CD8-positive, alpha-beta memory T cell (primary cell): ENCODE measurements around the gene ANXA4. TPM values are rescaled to one million over a fixed set of nuclear protein-coding genes. Genes with fewer than 3 reads are reported as not detected.

Experiments used
- CTCF ChIA-PET: fragments of 350-600 bp; sonication (Branson Sonifier 250); formaldehyde crosslinking; loops from one replicate; lab custom pipeline; 2021; ENCODE audit warnings: antibody characterized with exemption; lab: Charles Lee
- POLR2A ChIA-PET: fragments of 350-600 bp; sonication (Branson Sonifier 250); formaldehyde crosslinking; loops from one replicate; lab custom pipeline; 2021; ENCODE audit warnings: antibody characterized with exemption; lab: Charles Lee
- DNase-seq, 5 donors: peaks; one replicate each; pipeline versions ENCODE4 v3.0.0 to v3.0.0-alpha.2; 2020 to 2022; ENCODE audit warnings: mixed read lengths in 1 of 5
- H3K27ac ChIP-seq: one replicate; pipeline ENCODE4 v1.7.0; 2013; ENCODE audit warnings: low read depth, mild to moderate bottlenecking, low read length, moderate library complexity
- H3K27me3 ChIP-seq: 2 replicates; pipeline ENCODE4 v1.7.0; 2013; ENCODE audit warnings: low read length, mild to moderate bottlenecking; ENCODE audit not compliant: insufficient read depth, poor library complexity, severe bottlenecking
- H3K36me3 ChIP-seq: 2 replicates; pipeline ENCODE4 v1.7.0; 2013; ENCODE audit warnings: mild to moderate bottlenecking, low read length, moderate library complexity; ENCODE audit not compliant: insufficient read depth
- H3K4me1 ChIP-seq: 2 replicates; pipeline ENCODE4 v1.7.0; 2013; ENCODE audit warnings: mild to moderate bottlenecking, low read length, moderate library complexity; ENCODE audit not compliant: insufficient read depth
- H3K4me3 ChIP-seq: 2 replicates; pipeline ENCODE4 v1.7.0; 2013; ENCODE audit warnings: mild to moderate bottlenecking, low read length
- H3K9me3 ChIP-seq: 2 replicates; pipeline ENCODE4 v1.7.0; 2013; ENCODE audit warnings: mild to moderate bottlenecking, low read length
- H3K27ac Mint-ChIP-seq, 8 donors: one replicate each; pipeline ENCODE4 v1.8.0; 2020 to 2021; ENCODE audit warnings: mixed read lengths in 8 of 8, mild to moderate bottlenecking in 6 of 8, inconsistent platforms in 3 of 8, moderate library complexity in 3 of 8
- H3K27me3 Mint-ChIP-seq, 2 donors: one replicate each; pipeline ENCODE4 v1.8.0; 2020 to 2021; ENCODE audit warnings: mixed read lengths in 2 of 2, mild to moderate bottlenecking in 1 of 2, moderate library complexity in 1 of 2
- H3K36me3 Mint-ChIP-seq, 3 donors: one replicate each; pipeline ENCODE4 v1.8.0; 2020 to 2021; ENCODE audit warnings: mixed read lengths in 3 of 3, inconsistent platforms in 1 of 3, mild to moderate bottlenecking in 1 of 3
- H3K4me1 Mint-ChIP-seq, 3 donors: one replicate each; pipeline ENCODE4 v1.8.0; 2020 to 2021; ENCODE audit warnings: mixed read lengths in 3 of 3, inconsistent platforms in 1 of 3, mild to moderate bottlenecking in 1 of 3
- H3K4me3 Mint-ChIP-seq, 7 donors: one replicate each; pipeline ENCODE4 v1.8.0; 2020 to 2021; ENCODE audit warnings: mixed read lengths in 7 of 7, mild to moderate bottlenecking in 6 of 7, moderate library complexity in 4 of 7, inconsistent platforms in 2 of 7
- H3K9me3 Mint-ChIP-seq, 5 donors: one replicate each; pipeline ENCODE4 v1.8.0; 2020 to 2022; ENCODE audit warnings: mixed read lengths in 5 of 5, mild to moderate bottlenecking in 3 of 5, moderate library complexity in 2 of 5, inconsistent platforms in 1 of 5
- polyA plus RNA-seq: library from polyadenylated mRNA; unstranded; fragments of 300-500 nt; fragmentation: Illumina TruSeq; gene quantifications from one replicate; pipeline ENCODE4 v1.2.3, GENCODE V29; 2021
- total RNA-seq, 2 experiments: library from RNA; stranded (reverse); gene quantifications; one replicate each; pipeline ENCODE4 v1.2.3, GENCODE V29; 2021

ANXA4 gene
- 10 to 100 TPM; 30.2 to 33.7 TPM for total RNA-seq
- 38.6 TPM for polyA plus RNA-seq

GRCh38 chr2:69741575-69742321, at the start of gene ANXA4:
Gene ANXA4, plus strand, starts transcription at chr2:69742134. Its CDS starts 39,432 bp downstream, at chr2:69781566.
- peaks cover 11% of the 10 kb centered on the region for H3K4me1 ChIP-seq
- Mint-ChIP-seq H3K27me3 (no peaks in the 10 kb centered on the region), H3K27ac (peak within 1 kb of the TSS; percentile 71 to 97 (median 92)), H3K4me1 (peaks cover 18 to 21% (median 19%) of the 10 kb centered on the region in 3 donors), H3K4me3 (peak within 1 kb of the TSS; percentile 94 to 98 (median 96)), H3K9me3 (no peaks in the 10 kb centered on the region), H3K36me3 (peaks cover 0 to 7% (median 0%) of the 10 kb centered on the region in 3 donors)
- DNase-seq = peak; percentile 47 to 73 (median 61)
- ChIA-PET POLR2A (no interaction called here), CTCF (interaction anchor here (0.8 to 3.0 kb wide), 4 partner anchors 18 to 177 kb away, joined by 3 to 16 read pairs (median 4); no protein-coding TSS in a partner anchor)
- peak within 1 kb of the TSS; percentile 51 for H3K27ac ChIP-seq
- no peaks in the 10 kb centered on the region for H3K36me3 ChIP-seq
- peak within 1 kb of the TSS; percentile 56 for H3K4me3 ChIP-seq
- H3K27me3 ChIP-seq = no peaks in the 10 kb centered on the region
- no peaks in the 10 kb centered on the region for H3K9me3 ChIP-seq

DNA sequence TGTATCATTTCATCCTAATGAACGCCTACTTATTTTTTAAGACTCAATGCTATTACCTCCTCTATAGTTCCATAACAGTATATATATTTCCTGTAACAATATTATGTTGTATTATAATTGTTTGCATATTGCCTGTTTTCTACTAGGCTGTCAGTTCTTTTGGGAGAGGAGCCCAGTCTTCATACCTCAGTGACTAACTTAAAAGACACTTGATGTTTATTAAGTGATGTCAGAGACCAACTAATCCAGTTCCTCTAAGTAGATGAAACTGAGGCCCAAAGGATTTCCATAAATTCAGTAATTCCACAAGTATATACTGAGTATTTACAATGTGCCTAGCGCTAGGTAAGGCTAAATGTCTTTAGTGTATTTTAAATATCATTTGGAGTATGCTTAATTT, 49.5 kb upstream of the ANXA4 start:
- peaks cover 0 to 1% of the 10 kb centered on the region in 2 donors for H3K27me3 Mint-ChIP-seq
- POLR2A ChIA-PET = interaction anchor here (1.9 kb wide), 1 partner anchor 42 kb away, joined by 7 read pairs; no protein-coding TSS in a partner anchor
- peaks cover 79 to 98% (median 97%) of the 10 kb centered on the region in 3 donors for H3K4me1 Mint-ChIP-seq
- CTCF ChIA-PET = interaction anchor here (1.0 to 1.2 kb wide), 3 partner anchors 42 to 124 kb away, joined by 3 to 4 read pairs (median 4); no protein-coding TSS in a partner anchor
- DNase-seq = no peak
- Histone ChIP-seq H3K4me1 (peaks cover 83% of the 10 kb centered on the region), H3K27me3 (no peaks in the 10 kb centered on the region), H3K9me3 (no peaks in the 10 kb centered on the region), H3K36me3 (no peaks in the 10 kb centered on the region), H3K27ac (no peak overlapping the region), H3K4me3 (no peak overlapping the region)
- H3K9me3 Mint-ChIP-seq = no peaks in the 10 kb centered on the region
- peak overlapping the region; percentile 77 to 98 (median 95) for H3K27ac Mint-ChIP-seq
- H3K36me3 Mint-ChIP-seq = peaks cover 0 to 1% (median 0%) of the 10 kb centered on the region in 3 donors
- H3K4me3 Mint-ChIP-seq = peak overlapping the region in 4 of 7 donors; percentile 24 to 85 (median 74)

- Mint-ChIP-seq H3K4me3 (peak overlapping the region; percentile 37 to 88 (median 85)), H3K4me1 (peaks cover 83 to 98% (median 96%) of the 10 kb centered on the region in 3 donors), H3K27me3 (peaks cover 0 to 1% of the 10 kb centered on the region in 2 donors), H3K36me3 (no peaks in the 10 kb centered on the region), H3K27ac (peak overlapping the region; percentile 94 to 98 (median 95)), H3K9me3 (no peaks in the 10 kb centered on the region)
- H3K27me3 ChIP-seq = no peaks in the 10 kb centered on the region
- H3K4me1 ChIP-seq = peaks cover 88% of the 10 kb centered on the region
- peak overlapping the region; percentile 42 for H3K4me3 ChIP-seq
- peak overlapping the region; percentile 49 for H3K27ac ChIP-seq
- ChIA-PET CTCF (interaction anchor here (0.7 to 3.2 kb wide), 5 partner anchors 43 to 124 kb away, joined by 3 to 11 read pairs (median 4); no protein-coding TSS in a partner anchor), POLR2A (interaction anchor here (0.6 to 1.9 kb wide), 4 partner anchors 9 to 131 kb away, joined by 3 to 12 read pairs (median 7); partner anchors contain the start of gene AAK1)
- H3K36me3 ChIP-seq = no peaks in the 10 kb centered on the region
- no peaks in the 10 kb centered on the region for H3K9me3 ChIP-seq
- peak; percentile 26 to 66 (median 55) for DNase-seq
These were observed 48.7 kb upstream of the ANXA4 start for GRCh38 chr2:69693059-69693774.

DNA sequence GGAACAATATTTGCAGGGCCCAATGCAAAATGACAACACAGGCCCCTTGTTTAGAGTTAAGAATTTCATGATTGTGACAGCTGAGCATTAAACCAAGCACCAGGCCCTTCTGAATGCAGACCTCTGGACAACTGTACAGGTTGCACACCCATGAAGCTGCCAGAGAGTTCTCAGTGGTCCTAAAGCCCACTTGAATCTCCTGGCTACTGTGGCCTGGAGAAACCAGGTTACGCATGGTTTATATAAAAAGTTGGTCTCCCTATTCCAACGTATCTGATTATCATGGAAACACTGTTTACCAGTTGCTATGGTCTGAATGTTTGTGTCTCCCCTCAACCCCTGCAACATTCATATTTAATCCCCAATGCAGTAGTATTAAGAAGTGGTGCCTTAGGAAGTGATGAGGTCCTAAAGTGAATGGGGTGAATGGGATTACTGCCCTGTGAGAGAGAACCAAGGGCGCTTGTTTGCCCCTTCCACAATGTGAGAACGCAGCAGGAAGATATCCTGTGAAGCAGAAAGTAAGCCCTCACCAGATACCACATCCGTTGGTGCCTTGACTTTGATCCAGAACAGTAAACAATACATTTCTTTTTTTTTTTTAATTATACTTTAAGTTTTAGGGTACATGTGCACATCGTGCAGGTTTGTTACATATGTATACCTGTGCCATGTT, 48.0 kb upstream of the ANXA4 start:
- Mint-ChIP-seq H3K4me1 (peaks cover 82 to 96% (median 94%) of the 10 kb centered on the region in 3 donors), H3K36me3 (no peaks in the 10 kb centered on the region), H3K4me3 (peak overlapping the region; percentile 37 to 88 (median 85)), H3K27me3 (peaks cover 0 to under 1% of the 10 kb centered on the region in 2 donors), H3K9me3 (no peaks in the 10 kb centered on the region), H3K27ac (peak overlapping the region; percentile 94 to 98 (median 95))
- POLR2A ChIA-PET = interaction anchor here (0.6 to 1.9 kb wide), 4 partner anchors 10 to 131 kb away, joined by 3 to 12 read pairs (median 7); partner anchors contain the start of gene AAK1
- H3K4me1 ChIP-seq = peaks cover 88% of the 10 kb centered on the region
- H3K4me3 ChIP-seq = peak overlapping the region; percentile 42
- CTCF ChIA-PET = interaction anchor here (0.7 to 3.2 kb wide), 6 partner anchors 21 to 129 kb away, joined by 3 to 11 read pairs (median 4); no protein-coding TSS in a partner anchor
- DNase-seq = peak; percentile 40 to 84 (median 73)
- no peaks in the 10 kb centered on the region for H3K9me3 ChIP-seq
- no peaks in the 10 kb centered on the region for H3K36me3 ChIP-seq
- H3K27me3 ChIP-seq = no peaks in the 10 kb centered on the region
- peak overlapping the region; percentile 49 for H3K27ac ChIP-seq

- H3K9me3 ChIP-seq = no peaks in the 10 kb centered on the region
- H3K4me3 Mint-ChIP-seq = peak overlapping the region in 6 of 7 donors; percentile 44 to 87 (median 58)
- ChIA-PET POLR2A (interaction anchor here (1.1 to 1.5 kb wide), 2 partner anchors 51 to 129 kb away, joined by 3 to 8 read pairs; partner anchors contain the start of gene AAK1), CTCF (interaction anchor here (1.0 to 3.2 kb wide), 3 partner anchors 20 to 131 kb away, joined by 3 to 11 read pairs (median 4); no protein-coding TSS in a partner anchor)
- no peaks in the 10 kb centered on the region for H3K27me3 Mint-ChIP-seq
- no peaks in the 10 kb centered on the region for H3K27me3 ChIP-seq
- peak overlapping the region in 7 of 8 donors; percentile 6 to 95 (median 77) for H3K27ac Mint-ChIP-seq
- DNase-seq = no peak
- H3K36me3 ChIP-seq = no peaks in the 10 kb centered on the region
- no peaks in the 10 kb centered on the region for H3K36me3 Mint-ChIP-seq
- no peak overlapping the region for H3K27ac ChIP-seq
- no peak overlapping the region for H3K4me3 ChIP-seq
- H3K4me1 Mint-ChIP-seq = peaks cover 78 to 95% (median 94%) of the 10 kb centered on the region in 3 donors
- H3K9me3 Mint-ChIP-seq = no peaks in the 10 kb centered on the region
- peaks cover 84% of the 10 kb centered on the region for H3K4me1 ChIP-seq
These were observed 46.8 kb upstream of the ANXA4 start for GRCh38 chr2:69694894-69695849.

GRCh38 chr2:69695850-69696216, 46.1 kb upstream of the ANXA4 start:
- H3K36me3 Mint-ChIP-seq = no peaks in the 10 kb centered on the region
- no peaks in the 10 kb centered on the region for H3K36me3 ChIP-seq
- H3K4me1 ChIP-seq = peaks cover 78% of the 10 kb centered on the region
- ChIA-PET CTCF (interaction anchor here (3.2 kb wide), 1 partner anchor 51 kb away, joined by 11 read pairs; no protein-coding TSS in a partner anchor), POLR2A (interaction anchor here (1.5 kb wide), 1 partner anchor 52 kb away, joined by 8 read pairs; the partner anchor contains the start of gene AAK1)
- peaks cover 73 to 90% (median 88%) of the 10 kb centered on the region in 3 donors for H3K4me1 Mint-ChIP-seq
- DNase-seq = no peak
- H3K4me3 Mint-ChIP-seq = peak overlapping the region in 4 of 7 donors; percentile 0 to 35 (median 18)
- no peaks in the 10 kb centered on the region for H3K9me3 Mint-ChIP-seq
- H3K27ac ChIP-seq = no peak overlapping the region
- no peaks in the 10 kb centered on the region for H3K27me3 Mint-ChIP-seq
- H3K27ac Mint-ChIP-seq = peak overlapping the region in 4 of 8 donors; percentile 29 to 54 (median 41)
- H3K4me3 ChIP-seq = no peak overlapping the region
- H3K27me3 ChIP-seq = no peaks in the 10 kb centered on the region
- no peaks in the 10 kb centered on the region for H3K9me3 ChIP-seq
